ENCODE data around the gene CHMP1A.
"Not testable (repeated sequence)": the region's sequence is repeated elsewhere in the genome, so short reads cannot be mapped to it uniquely, and the experiment has no call there.

The CHMP1A gene

DNA sequence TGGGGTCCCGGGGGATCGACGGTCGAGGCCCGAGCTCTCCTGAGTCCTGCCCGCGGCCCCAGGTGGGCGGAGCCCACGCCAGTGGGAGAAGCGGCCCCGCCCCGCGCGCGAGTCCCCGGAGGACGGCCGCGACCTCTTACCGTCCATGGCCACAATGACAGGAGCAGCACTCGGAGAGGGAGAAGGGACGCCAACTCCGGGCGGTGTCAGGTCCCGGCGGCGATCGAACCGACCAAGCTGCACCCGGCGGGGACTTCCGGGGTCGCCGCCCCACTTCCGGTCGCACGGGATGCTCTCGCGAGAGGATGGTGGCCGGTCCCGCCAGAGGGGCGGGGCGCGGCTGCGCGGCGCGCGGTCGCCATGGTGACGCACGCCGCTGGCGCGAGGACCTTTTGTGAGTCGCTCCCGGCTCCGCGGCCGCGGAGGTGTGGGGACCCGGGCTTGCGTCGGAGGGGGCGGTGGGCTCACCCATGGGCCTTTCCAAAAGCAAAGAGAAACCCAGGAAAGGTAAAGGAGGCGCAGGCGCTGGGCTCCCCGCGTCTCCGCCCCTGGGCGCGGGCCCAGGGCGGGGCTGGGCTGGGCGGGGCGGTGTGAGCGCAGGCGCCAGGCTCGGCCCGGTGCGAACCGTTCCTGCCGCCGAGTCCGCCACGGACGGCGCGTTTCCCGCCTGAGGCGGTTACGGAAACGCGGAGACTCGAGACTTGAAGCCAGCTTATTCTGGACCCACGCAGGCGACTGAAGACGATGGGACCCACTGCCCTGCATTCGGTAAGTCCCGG lies at the start of gene CHMP1A, which contains the start of gene SPATA33:
TSS of gene CHMP1A (minus strand) at position 267 of the 779 bp plus-strand sequence. CDS start at position 147, 120 bp downstream.
TSS of gene SPATA33 (plus strand) at position 395 of the 779 bp plus-strand sequence. CDS start at position 471, 76 bp downstream.
- peak; percentile 84 for DNase-seq

DNA sequence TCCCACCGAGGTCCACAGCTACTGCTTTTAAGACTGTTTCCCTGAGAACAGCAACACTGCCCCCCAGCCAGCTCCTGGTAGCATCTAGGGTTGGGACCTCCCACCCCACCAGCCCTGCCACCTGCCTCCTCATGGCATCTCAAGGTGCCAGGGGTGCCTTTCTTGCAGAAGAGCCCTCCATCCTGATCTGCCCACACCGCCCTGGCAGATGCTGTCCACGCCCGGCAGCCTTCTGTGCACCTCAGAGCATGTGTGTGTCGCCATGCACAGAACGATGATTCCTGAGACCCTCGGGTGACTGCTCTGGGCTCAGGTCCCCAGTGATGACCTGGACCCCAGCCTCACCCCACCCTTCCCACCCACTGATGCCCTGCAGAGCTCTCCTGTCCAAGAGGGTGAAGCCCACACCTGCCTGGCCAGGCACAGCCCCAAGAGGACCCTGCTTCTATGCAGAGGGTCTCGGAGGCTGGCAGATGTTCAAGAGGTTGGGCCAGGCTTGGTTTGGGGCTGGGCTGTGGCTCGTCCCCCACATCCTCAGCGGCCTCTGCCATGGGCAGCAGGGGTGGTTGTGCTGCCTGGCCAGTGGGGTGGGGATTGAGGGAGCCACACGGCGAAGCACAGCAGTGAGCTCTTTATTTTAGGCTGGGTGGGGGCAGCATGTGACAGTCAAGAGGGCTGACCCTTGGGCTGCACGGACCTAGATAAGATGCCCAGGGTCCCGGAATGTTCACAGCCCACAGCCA lies 49.2 kb upstream of the CHMP1A start:
- no peak for DNase-seq

DNA sequence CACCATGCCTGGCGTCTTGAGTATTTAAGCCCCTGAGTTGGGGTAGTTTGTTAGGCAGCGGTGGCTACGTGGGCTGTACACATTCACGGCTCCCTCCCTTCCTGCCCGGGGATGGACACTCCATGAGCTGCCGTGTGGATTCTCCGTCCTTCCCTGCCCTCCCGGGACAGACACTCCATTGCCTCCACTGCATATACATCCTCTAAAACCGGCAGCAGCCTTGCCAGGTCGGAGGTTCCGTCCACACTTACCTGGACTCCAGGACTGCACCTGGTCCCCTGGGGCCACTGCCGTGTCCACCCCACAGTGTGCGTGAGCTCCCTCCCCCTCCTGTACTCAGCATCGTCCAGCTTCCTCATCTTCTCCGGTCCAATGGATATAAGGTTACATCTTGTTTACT lies 47.5 kb upstream of the CHMP1A start:
- DNase-seq, result no peak

DNA sequence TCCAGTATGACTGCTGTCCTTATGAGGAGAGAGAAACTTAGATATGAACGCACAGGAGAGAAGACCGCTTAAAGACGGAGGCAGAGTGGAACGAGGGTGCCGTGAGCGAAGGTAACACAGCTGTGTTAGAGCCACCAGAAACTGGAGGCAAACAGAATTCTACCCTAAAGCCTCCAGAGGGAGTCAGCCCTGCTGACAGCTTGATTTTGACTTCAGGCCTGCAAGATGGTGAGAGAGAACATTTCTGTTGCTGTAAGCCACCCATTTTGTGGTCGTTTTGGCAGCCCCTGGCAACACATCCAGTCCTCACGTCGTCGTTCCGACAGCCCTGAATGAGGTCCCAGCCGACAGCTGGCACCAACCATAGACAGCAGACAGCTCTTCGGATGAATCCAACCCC lies 46.8 kb upstream of the CHMP1A start:
- DNase-seq, result no peak

DNA sequence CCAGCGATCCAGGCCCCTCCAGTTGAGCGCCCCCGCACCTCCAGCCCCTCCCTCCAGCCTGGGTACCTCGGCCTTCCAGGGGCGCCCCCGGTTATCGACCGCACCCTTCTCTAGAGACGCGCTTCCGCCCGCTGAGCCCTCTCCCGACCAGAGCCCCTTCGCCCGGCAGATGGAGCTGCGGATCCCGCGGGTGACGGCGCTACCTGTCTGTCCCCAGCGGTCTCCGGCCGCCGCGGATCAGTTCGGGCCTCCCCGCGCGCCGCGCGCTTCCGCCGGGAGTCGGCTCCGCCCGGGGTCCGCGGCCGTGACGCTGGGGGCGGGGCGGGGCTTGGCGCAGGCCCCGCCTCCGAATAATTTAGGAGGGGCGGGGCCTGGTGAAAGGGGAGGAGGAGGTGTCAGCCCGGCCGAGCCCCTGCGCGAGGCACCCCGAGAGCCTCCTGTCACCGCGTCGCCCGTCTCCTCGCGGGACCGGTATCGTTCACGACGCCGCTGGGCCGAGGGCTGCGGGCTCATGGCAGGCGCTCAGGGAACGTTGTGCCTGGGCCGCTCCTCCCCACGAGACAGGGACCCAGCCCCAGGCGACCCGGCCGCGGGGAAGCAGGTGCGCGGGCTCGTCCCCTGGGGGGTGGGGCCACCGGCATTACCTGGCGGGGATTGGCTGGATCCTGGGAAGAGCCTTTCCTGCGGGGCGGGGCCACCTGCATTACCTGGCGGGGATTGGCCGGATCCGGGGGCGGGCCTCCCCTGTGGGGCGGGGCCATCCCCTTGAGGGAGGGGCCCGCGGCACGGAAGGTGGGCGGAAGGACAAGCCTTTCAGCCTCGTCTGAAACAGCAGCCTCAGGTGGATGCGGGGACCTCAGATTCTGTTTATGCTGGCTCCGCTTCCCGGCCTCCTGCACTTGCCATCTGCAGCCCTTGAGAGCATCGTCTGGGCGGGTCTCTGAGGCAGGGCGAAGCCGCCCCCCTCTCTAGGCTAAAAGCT lies 44.2 kb upstream of the CHMP1A start, which contains the start of gene SPATA2L:
TSS of gene SPATA2L (minus strand) at position 281 of the 982 bp plus-strand sequence. CDS start 473 bp downstream, outside the sequence.
- DNase-seq, result peak; percentile 90

DNA sequence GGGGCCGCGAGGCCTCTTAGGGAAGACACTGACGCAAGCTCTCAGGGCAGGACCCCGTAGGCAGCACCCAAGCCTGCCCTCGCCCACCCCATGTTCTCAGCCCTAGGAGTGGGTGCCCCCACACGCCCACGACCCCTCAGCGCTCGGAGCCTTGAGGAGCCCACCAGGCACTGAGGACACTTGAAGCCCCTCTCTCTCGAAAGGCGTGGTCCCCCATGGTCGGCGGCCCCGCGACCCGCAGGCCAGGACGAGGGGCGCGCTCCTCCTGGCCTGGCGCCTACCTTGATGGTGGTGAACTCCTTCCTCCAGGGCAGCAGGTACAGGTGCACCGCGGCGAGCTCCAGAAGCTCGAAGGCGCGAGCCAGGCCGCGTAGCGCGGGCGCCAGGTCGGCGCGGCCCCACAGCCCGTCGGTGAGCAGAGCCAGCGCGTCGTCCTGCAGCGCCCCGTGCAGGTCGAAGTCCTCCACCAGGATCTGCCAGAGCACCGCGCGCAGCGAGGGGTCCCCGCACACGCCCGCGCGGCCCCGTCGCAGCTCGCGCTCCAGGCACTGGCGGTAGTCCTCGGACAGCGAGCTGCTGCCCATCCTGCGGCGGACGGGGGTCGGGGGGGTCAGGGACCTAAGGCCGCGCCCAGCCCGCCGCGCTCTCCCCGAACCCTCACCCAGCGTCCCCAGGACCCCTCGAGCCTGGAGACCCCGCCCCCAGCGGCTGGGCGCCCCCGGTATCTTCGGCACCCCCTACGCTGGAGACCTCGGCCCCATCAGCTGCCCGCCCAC lies 43.3 kb upstream of the CHMP1A start:
- DNase-seq, result peak; percentile 50

DNA sequence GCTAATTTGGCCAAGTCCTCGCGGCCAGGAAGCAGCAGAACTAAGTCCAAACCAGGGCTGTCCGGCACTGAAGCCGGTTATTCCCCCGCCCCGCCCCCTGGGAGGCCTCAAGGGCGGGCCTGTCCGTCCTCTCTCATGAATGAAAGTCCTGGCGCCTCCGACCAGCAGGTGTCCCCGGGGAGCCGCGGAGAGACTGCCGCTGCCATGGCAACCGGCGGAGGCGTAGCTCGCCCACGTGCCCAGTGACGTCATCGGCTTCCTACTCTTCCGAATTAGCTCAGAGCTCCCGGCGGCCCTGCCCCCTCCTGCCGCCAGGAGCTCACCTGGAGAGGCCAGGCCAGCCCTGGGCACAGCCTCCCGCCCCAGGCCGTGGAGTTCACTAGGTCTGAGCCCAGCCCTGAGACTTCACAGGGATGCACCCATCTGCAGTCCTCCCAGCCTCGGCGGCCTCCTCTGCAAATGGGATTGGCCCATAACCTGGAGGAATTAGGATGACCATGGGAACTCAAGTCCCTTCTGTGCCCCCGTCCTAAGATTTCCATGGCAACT lies 42.7 kb upstream of the CHMP1A start:
- DNase-seq, result peak; percentile 98

DNA sequence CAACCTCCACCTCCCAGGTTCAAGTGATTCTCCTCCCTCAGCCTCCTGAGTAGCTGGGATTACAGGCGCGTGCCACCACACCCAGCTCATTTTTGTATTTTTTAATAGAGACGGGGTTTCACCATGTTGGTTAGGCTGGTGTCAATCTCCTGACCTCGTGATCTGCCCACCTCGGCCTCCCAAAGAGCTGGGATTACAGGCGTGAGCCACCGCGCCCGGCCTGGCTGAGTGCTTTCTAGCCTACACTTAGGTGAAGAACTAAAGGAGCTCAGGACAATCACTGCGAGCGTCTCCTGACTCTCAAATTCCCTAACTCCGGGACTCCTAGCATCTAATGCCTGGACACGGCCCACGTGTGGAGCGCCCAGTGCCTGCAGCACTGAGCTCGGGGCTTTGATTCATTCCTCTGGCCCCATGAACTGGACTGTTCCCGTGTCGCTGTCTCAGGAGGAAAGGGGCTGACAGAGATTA lies 42.2 kb upstream of the CHMP1A start:
- not testable (repeated sequence) for DNase-seq

DNA sequence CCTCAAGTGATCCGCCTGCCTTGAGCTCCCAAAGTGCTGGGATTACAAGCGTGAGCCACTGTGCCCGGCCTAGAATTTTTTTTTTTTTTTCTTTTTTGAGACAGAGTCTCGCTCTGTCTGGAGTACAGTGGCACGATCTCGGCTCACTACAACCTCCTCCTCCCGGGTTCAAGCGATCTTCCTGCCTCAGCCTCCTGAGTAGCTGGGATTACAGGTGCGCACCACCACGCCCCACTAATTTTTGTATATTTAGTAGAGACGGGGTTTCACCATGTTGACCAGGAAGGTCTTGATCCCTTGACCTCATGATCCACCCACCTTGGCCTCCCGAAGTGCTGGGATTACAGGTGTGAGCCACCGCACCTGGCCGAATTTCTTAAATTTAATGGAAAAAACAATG lies 41.2 kb upstream of the CHMP1A start:
- DNase-seq, result not testable (repeated sequence)

DNA sequence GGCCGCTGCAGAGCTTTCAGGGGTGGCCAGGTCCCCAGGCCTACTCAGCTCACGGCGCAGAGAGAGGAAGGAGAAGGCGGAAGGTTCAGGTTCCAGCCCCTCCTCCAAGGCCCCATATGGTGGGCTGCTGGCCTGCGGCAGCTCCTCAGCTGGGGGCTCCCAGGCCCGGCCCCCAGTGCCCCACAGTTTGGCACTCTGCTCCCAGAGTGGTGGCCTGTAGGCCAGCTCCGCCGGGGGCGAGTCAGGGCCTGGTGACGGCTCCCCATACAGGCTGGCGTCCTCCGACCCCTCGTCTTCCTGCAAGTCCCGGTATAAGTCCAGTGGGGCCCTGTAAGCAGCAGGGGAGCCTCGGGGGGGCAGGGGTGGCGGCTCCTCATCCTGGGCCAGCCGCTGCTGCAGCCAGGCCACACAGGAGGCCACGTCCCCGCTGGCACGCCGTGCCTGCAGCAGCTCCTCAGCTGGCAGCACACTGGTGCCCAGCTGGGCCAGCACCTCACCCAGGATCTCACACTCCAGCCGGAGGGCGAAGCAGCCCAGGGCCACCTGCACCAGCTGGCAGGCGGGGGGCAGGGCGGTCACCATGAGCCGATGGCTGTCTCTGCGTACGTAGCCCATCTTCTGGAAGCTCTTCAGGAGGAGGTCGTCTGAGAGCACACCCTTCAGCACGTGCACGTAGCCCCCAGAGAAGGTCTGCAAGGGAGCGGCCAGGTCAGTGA lies 40.3 kb upstream of the CHMP1A start:
- DNase-seq, result no peak

DNA sequence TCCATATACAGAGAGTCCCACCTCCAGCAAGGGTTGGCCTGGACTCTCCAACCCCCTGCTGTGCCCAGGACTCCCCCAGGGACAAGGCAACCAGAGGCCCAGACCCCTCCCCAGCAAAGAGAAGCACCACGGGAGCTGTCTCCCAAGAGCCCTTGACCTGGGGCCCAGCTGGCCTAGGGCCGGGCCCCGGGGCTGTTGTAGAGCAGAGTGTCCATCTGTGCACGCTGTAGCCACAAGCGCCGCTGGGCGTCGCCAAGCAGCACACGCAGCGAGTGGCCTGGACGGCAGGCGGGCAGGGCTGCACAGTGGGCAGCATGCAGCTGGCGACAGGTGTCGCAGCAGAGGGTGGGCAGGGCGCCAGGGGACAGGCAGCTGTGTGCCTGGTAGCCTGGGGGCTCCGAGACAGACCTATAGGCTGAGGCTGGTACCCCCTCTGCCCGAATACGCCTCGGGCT lies 39.7 kb upstream of the CHMP1A start:
- no peak for DNase-seq

DNA sequence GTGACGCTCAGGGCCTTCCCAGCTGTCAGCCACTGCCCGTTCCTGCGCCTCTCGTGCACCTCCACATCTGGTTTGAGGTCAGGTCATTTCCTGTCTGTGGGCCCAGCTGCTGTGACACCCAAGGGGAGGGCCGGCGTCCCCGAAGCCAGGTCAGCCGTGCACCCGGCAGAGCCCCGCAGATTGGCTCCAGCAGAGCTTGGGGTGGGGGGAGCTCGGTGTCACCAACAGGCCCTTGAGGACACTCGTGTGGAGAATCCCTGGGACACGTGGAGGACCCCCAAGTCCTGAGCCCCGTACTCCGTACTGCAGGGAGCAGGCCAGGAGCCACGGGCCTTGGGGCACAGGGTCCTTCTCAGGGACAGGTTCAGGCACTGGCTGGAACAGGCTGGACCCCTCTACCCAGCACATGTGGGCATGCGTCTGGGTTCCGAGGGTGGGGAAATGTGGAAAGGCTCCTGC lies 39.2 kb upstream of the CHMP1A start:
- DNase-seq, result no peak

DNA sequence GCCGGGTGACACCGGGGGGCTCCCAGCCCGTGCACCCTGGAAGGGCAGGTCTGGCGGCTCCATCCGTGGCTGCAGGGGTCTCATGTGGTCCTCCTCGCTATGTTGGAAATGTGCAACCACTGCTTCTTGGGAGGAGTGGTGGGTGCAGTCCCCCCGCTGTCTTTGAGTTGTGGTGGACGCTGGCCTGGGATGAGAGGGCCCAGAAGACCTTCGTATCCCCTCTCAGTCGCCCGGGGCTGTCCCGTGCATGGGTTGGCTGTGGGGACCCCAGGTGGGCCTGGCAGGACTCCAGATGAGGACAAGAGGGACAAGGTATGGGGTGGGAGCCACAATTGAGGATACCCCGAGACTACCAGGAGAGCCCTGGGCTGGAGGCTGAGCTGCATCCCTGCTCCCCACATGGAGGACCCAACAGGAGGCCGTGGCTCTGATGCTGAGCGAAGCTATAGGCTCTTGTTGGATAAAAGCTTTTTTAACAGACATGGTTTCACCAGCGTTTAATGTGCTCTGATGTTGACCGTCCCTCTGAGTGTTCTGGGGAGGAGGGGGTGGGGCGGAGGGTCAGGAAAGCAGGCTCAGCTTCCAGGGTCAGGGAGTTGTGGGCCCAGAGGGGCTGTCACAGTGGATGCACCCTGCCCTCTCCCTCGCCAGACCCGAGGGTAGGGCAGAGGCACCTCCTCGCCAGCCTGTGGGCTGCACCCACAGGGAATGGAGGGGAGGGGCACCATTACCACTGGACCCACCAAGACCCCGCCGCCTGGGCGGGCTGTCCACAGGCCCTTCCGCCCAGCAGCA lies 38.6 kb upstream of the CHMP1A start:
- no peak for DNase-seq

DNA sequence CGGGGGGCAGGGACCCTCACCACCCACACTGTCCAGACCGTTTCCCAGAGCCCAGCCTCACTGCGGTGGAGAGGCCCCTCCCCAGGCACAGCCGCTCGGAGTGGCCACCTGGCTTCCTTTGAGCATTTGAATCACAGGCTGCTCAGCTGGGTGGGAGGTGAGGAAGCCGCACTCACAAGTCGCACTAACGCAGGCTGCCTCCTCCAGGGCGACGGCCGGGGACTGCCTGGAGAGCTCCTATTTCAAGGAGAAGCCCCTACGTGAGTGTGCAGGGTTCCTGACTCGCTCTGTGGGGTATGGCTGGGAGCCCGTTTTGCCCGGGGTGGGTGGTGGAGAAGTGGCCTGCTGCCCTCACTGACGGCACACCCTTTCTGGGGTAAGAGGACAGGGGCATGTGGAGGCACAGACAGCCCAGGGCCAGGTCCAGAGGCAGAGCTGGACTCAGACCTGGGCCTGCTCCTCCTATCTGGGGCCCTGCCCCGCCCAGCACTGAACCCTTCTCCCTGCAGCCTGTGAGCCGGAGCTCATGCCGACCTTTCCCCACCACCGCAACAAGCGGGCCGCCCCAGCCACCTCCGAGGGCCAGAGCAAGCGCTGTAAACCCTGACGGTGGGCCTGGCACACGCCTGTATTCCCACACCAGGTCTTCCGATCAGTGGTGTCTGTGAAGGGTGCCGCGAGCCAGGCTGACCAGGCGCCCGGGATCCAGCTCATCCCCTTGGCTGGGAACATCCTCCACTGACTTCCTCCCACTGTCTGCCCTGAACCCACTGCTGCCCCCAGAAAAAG lies 37.8 kb upstream of the CHMP1A start:
- no peak for DNase-seq

DNA sequence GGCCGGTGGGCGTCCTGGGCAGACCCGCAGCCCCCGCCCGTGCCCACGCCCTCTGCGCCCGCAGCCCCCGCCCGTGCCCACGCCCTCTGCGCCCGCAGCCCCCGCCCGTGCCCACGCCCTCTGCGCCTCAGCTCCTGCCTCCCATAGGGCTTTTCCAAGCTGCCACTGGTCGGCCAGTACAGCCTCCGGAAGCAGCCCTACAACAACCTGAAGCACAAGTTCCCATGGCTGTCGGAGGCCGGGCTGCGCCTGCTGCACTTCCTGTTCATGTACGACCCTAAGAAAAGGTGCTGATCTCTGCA lies 37.2 kb upstream of the CHMP1A start:
- not testable (repeated sequence) for DNase-seq

DNA sequence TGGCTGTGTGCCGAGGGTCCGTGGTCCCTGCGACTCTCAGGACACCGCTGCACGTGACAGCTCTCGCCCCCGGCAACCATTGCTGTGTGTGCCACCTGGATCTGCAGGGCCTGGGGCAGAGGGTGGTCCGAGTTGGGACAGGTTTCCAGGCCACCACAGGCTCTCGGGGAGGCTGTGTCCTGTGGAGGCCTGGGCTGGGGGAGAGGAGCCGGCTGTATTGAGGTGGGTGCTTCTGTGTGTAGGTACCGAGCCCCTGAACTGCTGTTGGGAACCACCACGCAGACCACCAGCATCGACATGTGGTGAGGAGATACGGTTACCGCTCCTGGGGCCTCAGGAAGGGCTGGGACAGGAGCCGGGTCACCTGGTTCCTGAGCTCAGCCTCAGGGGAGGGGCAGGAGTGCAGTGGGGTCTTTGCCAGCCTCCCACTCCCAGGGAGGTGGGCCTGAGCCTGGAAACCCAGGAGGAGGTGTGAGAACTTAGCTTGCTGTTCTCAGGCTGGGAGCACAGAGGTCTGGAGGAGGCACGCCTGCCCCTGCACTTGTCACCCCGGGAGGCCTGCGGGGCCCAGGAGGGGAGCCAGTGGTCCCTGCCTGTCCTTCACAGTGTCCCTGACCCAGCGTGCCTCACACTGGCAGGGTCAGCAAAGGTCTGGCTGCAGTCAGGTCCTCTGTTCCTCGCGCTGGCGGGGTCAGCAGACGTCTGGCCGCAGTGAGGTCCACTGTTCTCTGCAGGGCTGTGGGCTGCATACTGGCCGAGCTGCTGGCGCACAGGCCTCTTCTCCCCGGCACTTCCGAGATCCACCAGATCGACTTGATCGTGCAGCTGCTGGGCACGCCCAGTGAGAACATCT lies 36.6 kb upstream of the CHMP1A start:
- DNase-seq, result no peak

DNA sequence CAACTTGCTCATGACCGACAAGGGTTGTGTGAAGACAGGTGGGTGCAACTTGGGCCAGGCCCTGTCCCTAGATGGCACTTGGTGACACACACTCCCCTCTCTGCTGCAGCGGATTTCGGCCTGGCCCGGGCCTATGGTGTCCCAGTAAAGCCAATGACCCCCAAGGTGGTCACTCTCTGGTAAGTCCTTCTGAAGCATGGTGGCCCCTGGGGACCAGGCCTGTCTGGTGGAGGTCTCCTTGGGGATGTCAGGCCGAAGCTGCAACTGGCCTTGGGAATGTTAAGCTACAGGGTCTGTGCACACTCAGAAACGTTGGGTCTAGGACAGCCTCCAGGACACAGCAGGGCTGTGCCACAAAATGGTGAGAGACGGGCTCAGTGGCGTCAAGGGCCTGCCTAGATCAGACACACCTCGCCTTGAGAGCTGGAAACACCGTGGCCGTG lies 35.8 kb upstream of the CHMP1A start:
- DNase-seq, result no peak

DNA sequence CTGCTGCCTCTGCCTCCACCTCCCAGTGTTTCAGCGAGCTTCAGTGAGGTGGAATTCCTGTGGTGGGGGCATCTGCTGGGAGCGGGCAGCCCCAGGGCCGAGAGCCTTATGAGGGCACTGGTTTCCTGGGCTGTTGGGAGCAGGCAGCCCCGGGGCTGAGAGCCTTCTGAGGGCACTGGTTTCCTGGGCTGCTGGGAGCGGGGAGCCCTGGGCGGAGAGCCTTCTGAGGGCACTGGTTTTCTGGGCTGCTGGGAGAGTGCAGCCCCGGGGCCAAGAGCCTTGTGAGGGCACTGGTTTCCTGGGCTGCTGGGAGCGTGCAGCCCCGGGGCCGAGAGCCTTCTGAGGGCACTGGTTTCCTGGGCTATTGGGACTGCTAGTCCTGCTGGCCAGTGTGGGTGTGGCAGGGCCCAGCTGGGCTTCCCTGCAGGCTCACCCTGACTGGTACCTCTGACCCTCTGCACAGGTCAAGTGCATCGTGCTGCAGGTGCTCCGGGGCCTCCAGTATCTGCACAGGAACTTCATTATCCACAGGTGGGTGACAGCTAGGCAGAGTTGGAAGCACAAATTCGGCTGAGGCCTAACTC lies 34.6 kb upstream of the CHMP1A start:
- DNase-seq, result no peak

All from EL (cell line).